Small intestine (tissue), 7 donors: ENCODE data around the gene SKI. TPM values are rescaled to one million over a fixed set of nuclear protein-coding genes. Genes with fewer than 3 reads are reported as not detected.
"Not testable (repeated sequence)": the region's sequence is repeated elsewhere in the genome, so short reads cannot be mapped to it uniquely, and the experiment has no call there.

Source experiments
- DNase-seq, 2 donors: peaks; one replicate each; pipeline versions ENCODE4 v3.0.0 to v3.0.0-alpha.2; 2013
- FAIRE-seq: peaks from 2 replicates; lab custom pipeline; 2012; peaks lifted over from hg19 to GRCh38; lab: Jason Lieb, UNC
- H3K27ac ChIP-seq, 3 donors: one replicate each; pipeline ENCODE4 v1.5.1; 2013; ENCODE audit warnings: low read length in 2 of 3, mild to moderate bottlenecking in 2 of 3, control low read depth in 1 of 3, inconsistent platforms in 1 of 3, low read depth in 1 of 3, moderate library complexity in 1 of 3
- H3K27me3 ChIP-seq, 3 donors: one replicate each; pipeline ENCODE4 v1.6.1; 2013; ENCODE audit warnings: low read length in 3 of 3, inconsistent platforms in 1 of 3; ENCODE audit not compliant: control insufficient read depth in 3 of 3, insufficient read depth in 3 of 3
- H3K36me3 ChIP-seq, 3 donors: one replicate each; pipeline ENCODE4 v1.6.1; 2013; ENCODE audit warnings: low read length in 3 of 3, inconsistent platforms in 1 of 3, low read depth in 1 of 3, mild to moderate bottlenecking in 1 of 3, moderate library complexity in 1 of 3; ENCODE audit not compliant: control insufficient read depth in 3 of 3, insufficient read depth in 2 of 3
- H3K4me1 ChIP-seq, 3 donors: one replicate each; pipeline ENCODE4 v1.6.1; 2013; ENCODE audit warnings: low read length in 2 of 3, inconsistent platforms in 1 of 3, low read depth in 1 of 3, mild to moderate bottlenecking in 1 of 3, moderate library complexity in 1 of 3; ENCODE audit not compliant: control insufficient read depth in 3 of 3, insufficient read depth in 2 of 3
- H3K4me3 ChIP-seq, 3 donors: one replicate each; pipeline ENCODE4 v1.5.1; 2013; ENCODE audit warnings: low read length in 3 of 3, control low read depth in 1 of 3, inconsistent platforms in 1 of 3, low read depth in 1 of 3, mild to moderate bottlenecking in 1 of 3, moderate library complexity in 1 of 3
- H3K9me3 ChIP-seq, 2 donors: one replicate each; pipeline ENCODE4 v1.6.1; 2013; ENCODE audit warnings: low read depth in 1 of 2, low read length in 1 of 2; ENCODE audit not compliant: control insufficient read depth in 2 of 2, insufficient read depth in 1 of 2
- WGBS, 3 donors: extraction: QIAGEN DNeasy Blood & Tissue Kit; methylation state at CpG; one replicate each; pipeline ENCODE4 v1.1.7; 2013; 5-methylcytosine and 5-hydroxymethylcytosine counted together
- polyA plus RNA-seq, 4 donors: library from polyadenylated mRNA; stranded (reverse) in 3 of 4; unstranded in 1 of 4; fragments of 200-250 nt in 3 of 4; fragments of 120-200 nt in 1 of 4; gene quantifications; one replicate each; pipeline versions ENCODE4 v1.2.1 to v1.2.3, GENCODE V29; 2013
- donor health status: healthy with polysubstance abuse.
- donor health status: control.
- donor health status: control.
- donor health status: Bipolar disorder and iron deficiency.
- donor health status: healthy.

SKI gene
- polyA plus RNA-seq, 4 donors = 4.2 to 45.1 (median 11.6) TPM

DNA sequence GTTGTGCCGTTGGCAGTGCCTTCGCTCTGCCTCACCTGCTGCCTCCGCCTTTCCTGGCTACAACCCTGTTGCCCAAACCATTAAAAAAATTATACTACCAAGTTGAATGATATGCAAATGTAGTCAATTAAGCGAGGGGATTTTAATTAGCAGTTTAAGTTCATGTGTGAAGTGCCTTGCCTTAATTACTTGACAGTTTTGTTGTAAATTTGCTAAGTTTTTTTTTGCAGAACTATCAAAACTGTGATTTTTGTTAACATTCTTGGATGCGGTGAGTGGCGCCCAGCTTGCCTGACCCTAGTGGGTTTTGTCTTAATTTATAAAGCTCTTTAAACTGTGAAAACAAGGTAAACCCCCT lies 10.9 kb downstream of the SKI start:
- FAIRE-seq (no peak), DNase-seq (no peak)
- no peak overlapping the region for H3K4me3 ChIP-seq
- no peaks in the 10 kb centered on the region for H3K27me3 ChIP-seq
- H3K36me3 ChIP-seq = peaks cover 0 to 77% (median 2%) of the 10 kb centered on the region in 3 donors
- no peak overlapping the region for H3K27ac ChIP-seq
- H3K9me3 ChIP-seq = no peaks in the 10 kb centered on the region
- H3K4me1 ChIP-seq = peaks cover 20 to 65% (median 37%) of the 10 kb centered on the region in 3 donors
- WGBS, 3 donors = 51 to 69% (median 54%) methylated on average over 6 of the region's 6 CpGs

DNA sequence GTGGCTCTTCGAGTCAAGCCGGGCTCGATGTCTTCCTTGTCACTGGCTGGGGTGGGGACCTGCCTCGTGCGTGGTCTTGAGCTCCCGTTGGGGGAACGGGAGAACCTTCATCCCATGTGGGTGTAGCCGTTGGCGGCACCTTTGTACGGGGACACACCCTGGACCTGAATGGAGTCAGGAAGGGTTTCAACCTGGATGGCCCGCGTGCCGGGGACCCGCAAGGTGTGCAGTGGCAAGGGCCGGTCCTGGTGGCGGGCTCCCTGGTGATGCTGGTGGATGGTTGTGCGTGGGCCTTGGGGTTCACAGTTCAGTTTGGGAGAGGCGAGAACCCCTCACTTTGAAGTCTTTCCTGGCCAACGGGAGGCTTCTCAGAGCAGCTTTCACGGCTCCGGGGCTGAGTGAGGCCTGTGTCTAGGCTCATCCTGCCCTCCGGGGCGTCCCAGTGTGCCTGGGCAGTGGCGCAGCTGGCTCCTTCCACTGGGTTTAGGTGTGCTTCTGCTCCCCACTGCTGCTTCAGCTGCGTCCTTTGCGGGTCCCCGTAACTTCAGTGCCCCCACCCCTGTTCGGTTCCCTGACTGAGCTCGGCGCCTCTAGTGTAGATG lies 11.4 kb downstream of the SKI start:
- H3K9me3 ChIP-seq = no peaks in the 10 kb centered on the region
- peaks cover 20 to 60% (median 36%) of the 10 kb centered on the region in 3 donors for H3K4me1 ChIP-seq
- peak overlapping the region in 2 of 3 donors; percentile 22 to 68 for H3K27ac ChIP-seq
- DNase-seq = peak in 1 of 2 donors; percentile 40
- no peaks in the 10 kb centered on the region for H3K27me3 ChIP-seq
- no peak for FAIRE-seq
- H3K36me3 ChIP-seq = peaks cover 0 to 75% (median 2%) of the 10 kb centered on the region in 3 donors
- WGBS, 3 donors = 40 to 73% (median 56%) methylated on average over 30 of the region's 30 CpGs
- H3K4me3 ChIP-seq = no peak overlapping the region

DNA sequence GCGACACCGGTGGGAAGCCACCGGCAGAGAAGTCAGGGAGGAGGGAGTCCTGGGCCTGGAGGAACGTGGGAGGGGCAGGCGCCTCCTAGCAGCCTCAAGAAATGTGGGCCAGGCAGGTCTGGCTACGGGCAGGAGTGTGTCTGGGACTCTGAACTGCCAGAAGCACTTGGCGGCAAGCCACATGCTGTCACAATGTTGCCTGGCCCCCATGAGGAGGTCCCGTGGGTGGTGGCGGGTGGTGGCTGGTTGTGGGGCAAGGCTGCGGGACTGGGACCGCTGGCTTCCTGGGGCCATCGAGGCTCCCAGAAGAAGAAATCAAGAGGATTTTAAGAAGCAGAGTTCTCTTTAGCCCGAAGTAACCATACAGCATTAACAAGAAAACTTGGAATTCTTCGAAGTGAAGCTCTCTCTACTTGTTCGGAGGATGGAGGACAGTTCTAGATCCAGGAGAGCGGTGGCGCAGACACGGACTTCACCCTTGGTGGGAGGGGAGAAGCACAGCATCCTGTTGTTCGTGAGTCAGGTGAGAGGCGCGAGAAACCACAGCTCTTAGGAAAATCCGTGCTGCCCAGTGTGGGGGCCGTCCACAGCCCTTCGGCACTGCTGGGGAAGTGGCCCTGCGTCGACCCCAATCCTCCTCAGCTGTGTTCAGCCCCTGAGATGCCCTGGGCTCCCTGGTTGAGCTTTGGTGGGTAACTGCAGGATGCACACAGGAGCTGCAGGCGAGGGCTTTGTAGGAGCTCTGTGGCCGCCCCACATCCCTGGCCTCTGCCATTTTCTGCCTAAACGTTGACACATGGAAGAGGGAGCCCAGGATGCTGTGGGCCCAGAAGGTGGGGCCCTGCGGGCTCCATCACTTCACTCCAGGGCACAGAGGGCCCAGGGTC lies 12.4 kb downstream of the SKI start:
- DNase-seq (peak; percentile 86), FAIRE-seq (no peak)
- H3K27ac ChIP-seq = peak overlapping the region in 2 of 3 donors; percentile 27 to 68
- H3K27me3 ChIP-seq = no peaks in the 10 kb centered on the region
- H3K4me3 ChIP-seq = no peak overlapping the region
- H3K4me1 ChIP-seq = peaks cover 20 to 50% (median 33%) of the 10 kb centered on the region in 3 donors
- no peaks in the 10 kb centered on the region for H3K9me3 ChIP-seq
- WGBS, 3 donors = 44 to 56% (median 49%) methylated on average over 29 to 30 of the region's 30 CpGs
- H3K36me3 ChIP-seq = peaks cover 0 to 73% (median 2%) of the 10 kb centered on the region in 3 donors

DNA sequence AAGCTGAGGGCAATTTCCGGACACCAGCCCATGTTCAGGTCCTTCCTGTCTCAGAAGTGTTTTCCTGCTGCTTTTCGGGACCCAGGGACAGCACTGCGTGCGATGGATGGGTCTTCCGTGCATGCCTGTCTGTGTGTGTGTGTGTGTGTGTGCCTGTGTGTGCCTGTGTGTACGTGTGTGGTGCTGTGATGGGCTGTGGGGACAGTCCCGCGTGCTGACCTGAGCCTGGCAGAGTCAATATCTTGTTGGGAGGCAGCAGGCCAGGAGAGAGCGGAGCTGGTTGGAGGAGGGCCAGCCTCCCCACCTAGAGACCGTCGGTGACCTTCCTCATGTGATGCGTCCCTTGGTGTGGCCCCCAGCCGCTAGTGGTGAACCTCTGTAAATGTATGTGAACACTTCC lies 13.7 kb downstream of the SKI start:
- Histone ChIP-seq H3K4me1 (peaks cover 20 to 47% (median 30%) of the 10 kb centered on the region in 3 donors), H3K27me3 (no peaks in the 10 kb centered on the region), H3K36me3 (peaks cover 0 to 66% (median 2%) of the 10 kb centered on the region in 3 donors), H3K9me3 (no peaks in the 10 kb centered on the region), H3K27ac (no peak overlapping the region), H3K4me3 (no peak overlapping the region)
- WGBS, 3 donors = 75 to 89% (median 84%) methylated on average over 13 of the region's 13 CpGs
- FAIRE-seq = no peak
- no peak for DNase-seq

DNA sequence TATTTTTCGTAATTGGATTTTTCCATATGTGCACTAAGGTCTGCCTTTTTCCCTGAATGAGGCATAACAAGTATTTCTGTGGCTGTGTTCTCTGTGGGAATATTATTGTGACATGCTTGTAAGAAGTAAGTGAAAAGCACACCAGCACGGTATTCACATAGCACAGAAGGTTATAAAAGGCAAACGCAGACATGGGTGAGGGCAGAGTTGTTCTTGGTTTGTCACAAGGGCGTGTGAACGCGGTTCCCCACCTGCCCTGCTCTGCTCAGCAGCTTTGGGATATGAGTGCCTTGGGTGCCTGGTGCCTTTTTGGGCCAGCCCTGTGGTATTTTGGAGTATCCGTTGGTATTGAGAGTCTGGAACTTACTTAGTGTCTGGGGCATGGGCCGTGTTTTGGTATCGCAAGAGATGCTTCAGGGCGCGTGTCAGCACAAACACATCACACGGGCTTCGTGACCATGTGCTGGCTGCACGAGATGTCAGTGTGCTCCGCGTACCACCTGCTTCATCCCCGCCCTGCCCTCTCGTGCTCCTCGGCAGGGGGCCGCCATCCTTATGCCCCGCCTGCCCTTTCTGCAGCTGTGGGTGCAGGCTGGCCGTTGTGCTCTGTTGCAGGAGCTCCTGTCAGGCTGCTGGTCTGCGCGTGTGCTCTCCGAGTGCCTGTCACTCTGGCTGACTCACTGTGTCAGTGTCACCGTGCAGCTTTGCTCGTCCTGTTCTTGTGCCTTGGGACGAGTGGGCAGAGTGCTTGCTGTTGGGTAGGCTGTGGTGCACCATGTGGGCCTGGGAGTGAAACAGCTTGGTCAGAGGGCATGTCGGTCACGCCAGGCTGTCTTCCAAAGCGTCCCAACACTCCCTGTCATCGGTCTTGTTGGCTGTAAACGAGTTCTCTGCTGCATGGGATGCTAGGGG lies 15.0 kb downstream of the SKI start:
- no peaks in the 10 kb centered on the region for H3K27me3 ChIP-seq
- H3K9me3 ChIP-seq = no peaks in the 10 kb centered on the region
- H3K4me3 ChIP-seq = no peak overlapping the region
- no peak for DNase-seq
- no peak overlapping the region for H3K27ac ChIP-seq
- 79 to 88% (median 85%) methylated on average over 33 of the region's 33 CpGs for WGBS, 3 donors
- FAIRE-seq = no peak
- peaks cover 0 to 64% (median 2%) of the 10 kb centered on the region in 3 donors for H3K36me3 ChIP-seq
- peaks cover 15 to 44% (median 34%) of the 10 kb centered on the region in 3 donors for H3K4me1 ChIP-seq

DNA sequence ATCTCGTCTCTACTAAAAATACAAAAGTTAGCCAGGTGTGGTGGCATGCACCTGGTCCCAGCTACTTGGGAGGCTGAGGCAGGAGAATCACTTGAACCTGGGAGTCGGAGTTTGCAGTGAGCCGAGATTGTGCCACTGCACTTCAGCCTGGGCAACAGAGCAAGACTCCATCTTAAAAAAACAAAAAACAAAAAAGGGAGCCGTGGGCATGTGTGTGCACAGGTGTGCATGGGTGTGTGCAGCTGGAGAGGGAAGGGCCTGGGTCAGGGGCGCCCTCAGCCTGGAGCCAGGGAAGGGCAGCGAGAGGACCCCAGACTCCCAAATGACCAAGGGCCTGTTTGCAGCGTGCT lies 18.9 kb downstream of the SKI start:
- 82 to 83% (median 83%) methylated on average over 7 of the region's 7 CpGs for WGBS, 3 donors
- peaks cover 0 to 33% (median 0%) of the 10 kb centered on the region in 3 donors for H3K36me3 ChIP-seq
- H3K4me1 ChIP-seq = peaks cover 14 to 54% (median 36%) of the 10 kb centered on the region in 3 donors
- DNase-seq, FAIRE-seq, H3K4me3 ChIP-seq, H3K27ac ChIP-seq, H3K9me3 ChIP-seq, H3K27me3 ChIP-seq: not testable (repeated sequence)

DNA sequence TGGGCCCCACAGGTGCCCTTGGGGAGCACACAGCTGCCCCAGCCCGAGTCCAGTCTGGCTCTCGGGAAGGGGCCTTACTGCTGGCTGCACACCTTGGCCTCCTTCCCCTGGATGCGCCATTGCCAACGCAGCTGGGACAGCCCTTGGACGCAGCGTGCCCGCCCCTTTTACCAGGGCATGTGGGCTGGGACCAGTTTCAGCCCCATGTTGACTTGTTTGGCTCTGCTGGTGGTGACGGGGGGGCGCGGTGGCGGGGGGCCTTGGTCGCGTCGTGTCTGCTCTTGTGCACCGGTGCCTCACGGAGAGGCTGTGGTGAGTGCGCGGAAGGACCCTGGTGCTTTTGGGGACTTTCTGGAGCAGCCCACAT lies 19.6 kb downstream of the SKI start:
- H3K27ac ChIP-seq = peak overlapping the region; percentile 39 to 71 (median 67)
- DNase-seq = no peak

More for the DNA sequence above, 19.6 kb downstream of the SKI start:
- Histone ChIP-seq H3K36me3 (peaks cover 0 to 33% (median 0%) of the 10 kb centered on the region in 3 donors), H3K9me3 (no peaks in the 10 kb centered on the region), H3K27me3 (no peaks in the 10 kb centered on the region), H3K4me3 (no peak overlapping the region), H3K4me1 (peaks cover 14 to 60% (median 36%) of the 10 kb centered on the region in 3 donors)
- WGBS, 3 donors = 74 to 77% (median 76%) methylated on average over 18 of the region's 18 CpGs
- FAIRE-seq = no peak
